ENCODE results near the gene COL28A1.

The COL28A1 gene

DNA sequence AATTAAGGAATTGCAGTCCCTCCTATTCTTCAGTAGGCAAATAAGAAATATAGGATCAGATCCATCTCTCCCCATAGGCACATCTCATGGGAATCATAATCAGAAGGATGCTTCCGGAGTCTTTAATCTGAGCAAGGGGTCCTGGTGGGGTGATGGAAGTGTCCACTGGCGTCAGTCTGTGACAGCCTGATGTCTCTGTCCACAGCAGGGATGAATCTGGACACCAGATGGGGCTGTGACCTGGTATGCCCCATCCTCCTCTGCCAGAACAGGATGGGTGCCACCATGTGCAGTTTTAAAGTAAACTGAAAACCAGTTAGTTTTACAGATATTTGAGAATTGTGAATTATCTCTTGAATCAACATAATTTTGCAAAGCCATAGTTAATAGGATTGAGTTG is 204.7 kb downstream of the COL28A1 start:
- DNase-seq: no peak

DNA sequence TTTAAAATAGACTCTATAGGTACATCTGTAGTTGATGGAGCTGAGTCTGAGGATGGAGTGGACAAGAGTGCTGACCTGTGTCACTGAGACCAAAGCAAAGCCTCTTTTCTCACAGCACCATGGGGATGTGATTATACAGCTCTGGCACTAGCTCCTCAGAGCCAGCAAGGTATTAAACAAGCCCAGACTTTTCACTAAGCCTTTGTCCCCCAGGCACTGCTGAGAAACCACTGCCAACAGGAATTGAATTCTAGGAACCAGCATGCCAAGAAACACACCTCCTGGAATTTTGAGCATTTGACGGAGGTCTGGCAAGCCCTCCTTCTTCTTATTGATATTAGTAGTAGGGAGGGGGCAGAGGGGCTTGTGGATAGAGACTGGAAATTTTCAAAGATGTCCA is 206.3 kb downstream of the COL28A1 start:
- DNase-seq: no peak

DNA sequence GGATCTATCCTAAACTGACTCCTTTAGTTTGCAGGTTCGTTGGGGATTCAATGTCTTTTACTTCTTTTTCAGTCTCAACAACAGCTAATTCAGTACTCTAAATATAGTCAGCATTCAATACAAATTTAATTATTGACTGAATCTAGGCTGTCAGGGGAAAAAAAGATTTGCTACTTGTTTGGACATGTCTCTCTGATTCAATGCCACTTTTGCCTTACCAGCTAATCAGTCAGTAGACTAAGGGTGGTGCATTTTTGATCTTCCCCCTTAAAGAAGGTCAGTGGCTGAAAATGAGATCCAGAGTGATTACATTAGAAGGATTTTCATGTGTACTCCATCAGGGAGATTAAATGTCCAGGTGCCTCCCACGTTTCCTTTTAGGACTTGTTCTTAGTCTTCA is 208.2 kb downstream of the COL28A1 start:
- DNase-seq: no peak

DNA sequence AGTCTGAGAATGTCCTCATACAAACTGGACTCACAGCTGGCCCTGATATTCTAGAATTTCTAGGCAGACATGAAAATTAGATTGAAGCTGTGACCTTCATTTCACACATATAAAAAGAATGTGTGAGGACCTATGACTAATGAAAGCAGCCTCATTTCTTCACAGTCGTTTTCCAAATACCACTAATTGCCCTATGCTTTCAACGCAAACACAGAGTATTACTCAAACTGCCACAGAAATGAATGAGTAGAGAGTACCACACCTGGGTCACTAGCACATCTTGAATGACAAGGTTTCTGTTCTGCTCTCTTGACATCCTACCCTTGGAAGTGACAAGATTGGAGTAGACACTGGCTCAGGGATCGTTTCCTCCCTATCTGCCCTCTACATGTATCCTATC is 211.0 kb downstream of the COL28A1 start:
- no peak for DNase-seq

DNA sequence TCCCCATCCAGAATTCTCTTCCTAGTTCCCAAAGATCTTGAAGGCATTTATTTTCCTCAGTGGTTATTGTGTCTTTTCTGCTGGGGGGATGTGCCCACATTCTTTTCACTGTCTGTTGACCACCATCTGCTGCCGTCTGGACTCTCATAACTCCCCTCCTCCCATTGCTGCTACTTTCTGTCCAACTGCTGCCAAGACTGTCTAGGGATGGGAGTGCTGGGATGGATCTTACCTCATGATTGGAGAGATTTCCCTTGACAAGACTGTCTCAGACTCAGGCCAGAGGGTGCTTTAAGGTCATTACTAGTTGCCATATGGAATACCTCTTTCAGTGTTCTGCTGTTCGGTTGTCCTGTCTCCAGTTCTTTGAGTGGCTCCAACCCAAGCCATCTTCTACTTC is 211.8 kb downstream of the COL28A1 start:
- no peak for DNase-seq

DNA sequence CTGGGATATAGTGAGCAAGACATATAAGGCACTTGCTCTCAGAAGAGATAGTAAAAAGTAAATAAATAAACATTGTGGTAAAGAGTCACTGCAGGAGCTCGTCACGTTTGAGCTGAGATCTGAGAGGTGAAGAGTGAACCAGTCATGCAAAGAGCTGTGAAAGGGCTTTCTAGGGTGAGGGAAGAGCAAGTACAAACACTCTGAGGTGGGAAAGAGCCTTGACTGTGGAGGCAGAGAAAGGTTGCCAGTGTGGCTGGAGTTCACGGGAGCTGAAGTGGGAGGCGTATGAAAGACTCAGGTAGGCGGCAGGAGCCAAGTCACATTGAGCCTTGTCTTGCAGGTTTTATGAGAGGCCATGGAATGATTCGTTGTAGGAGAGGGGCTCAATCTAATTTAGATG is 212.3 kb downstream of the COL28A1 start:
- no peak for DNase-seq

DNA sequence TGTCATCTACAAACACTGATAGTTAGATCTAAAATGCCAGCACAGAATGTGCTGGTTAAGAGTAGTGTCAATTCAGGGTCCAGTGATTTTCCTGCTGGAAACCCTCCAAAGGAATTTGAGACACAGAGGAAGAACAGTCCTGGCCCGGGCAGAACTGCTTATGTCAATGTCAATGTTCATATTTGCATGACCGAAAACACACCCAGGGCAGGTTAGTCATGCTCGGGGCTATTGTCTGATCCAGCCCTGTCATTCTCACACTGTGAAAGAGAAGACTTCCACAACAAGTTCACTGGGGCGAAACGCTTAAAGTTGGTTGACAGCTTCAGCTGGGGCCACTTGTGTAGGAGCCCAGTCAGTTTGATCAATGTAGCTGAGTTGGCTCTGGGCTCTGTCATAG is 214.0 kb downstream of the COL28A1 start:
- DNase-seq: no peak

DNA sequence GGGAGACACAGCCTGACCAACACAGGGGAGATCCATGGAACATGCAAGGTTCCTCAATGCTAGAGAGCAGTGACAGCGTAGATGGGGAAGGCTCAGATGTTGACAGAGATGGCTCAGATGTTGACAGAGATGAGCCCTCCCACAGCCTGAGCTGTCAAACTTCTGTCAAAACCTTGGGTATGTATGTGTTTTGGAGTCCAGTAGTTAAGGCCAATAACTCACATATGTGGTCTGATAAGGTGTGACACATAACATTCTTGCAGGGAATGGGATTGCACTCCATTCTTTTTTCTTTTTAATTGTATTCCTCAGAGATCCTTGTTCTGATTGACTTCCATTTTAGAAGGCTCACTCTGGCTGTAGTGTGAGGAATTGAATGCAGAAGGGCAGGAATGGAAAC is 217.1 kb downstream of the COL28A1 start:
- DNase-seq: no peak

DNA sequence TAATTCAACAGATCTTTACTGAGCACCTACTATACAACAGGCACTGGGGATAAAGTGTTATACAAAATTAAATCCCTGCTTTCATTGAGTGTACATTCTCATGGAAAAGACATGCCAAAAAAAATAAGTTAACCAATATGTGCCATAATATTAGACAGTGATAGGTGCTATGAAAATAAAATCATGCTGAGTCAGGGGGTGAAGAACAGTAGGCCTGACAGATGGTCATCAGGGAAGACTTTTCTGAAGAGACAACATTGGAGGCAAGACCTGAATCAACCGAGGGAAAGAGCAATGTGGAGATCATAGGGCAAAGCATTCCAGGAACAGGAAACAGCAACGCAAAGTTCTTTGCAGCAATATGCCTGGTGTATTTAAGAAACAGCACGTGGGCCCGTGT is 217.8 kb downstream of the COL28A1 start:
- DNase-seq: no peak

DNA sequence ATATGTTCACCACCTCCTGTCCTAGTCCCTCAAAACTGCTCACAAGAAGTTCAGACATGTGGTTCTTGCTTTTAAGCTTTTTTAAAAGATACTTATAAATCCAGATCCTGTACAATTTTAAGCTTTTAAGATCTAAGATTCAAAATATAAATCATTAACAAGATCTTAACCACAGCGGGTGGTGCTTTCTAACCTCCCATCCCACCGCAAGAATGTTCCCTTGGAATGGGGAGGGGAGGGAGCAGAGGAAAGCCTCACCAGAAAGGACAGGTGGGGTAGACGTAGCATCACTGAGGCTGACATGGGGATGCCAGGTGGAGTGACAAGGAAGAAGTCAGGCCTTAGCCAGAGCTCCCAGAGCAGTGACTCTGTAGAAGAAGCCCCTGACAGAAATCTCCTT is 219.8 kb downstream of the COL28A1 start:
- no peak for DNase-seq

DNA sequence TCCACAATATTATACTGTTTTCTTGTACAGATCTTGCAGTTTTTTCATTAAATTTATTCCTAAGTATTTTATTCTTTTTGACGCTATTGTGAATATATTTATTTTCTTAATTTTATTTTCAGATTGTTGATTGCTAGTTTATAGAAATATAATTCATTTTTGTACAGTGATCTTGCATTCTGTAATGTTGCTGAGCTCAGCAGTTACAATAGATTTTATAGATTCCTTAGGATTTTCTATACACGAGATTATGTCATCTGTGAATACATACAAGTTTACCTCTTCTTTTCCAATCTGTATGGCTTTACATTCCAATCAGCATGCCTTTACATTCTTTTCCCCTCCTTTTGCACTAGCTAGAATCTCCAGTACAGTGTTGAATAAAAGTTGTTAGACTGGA is 223.3 kb downstream of the COL28A1 start:
- no peak for DNase-seq

DNA sequence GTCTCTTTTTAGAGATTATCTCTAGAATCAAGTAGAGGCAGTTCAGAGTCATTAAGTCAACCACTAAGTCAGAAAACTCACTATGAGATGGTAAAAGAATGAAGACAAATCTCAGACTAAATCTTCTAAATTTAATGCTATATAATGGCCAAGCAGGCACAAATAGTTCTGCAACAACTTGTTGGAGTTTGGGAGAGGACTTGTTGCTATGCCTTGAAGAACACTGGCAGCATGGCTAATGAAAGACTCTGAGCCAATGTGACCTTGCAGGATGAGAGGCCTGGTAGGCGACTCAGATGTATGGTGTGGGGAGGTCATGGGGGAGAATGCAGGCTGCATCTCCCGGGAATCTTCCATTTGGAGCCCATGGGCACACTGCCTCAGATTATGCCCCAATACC is 224.7 kb downstream of the COL28A1 start:
- DNase-seq: no peak

DNA sequence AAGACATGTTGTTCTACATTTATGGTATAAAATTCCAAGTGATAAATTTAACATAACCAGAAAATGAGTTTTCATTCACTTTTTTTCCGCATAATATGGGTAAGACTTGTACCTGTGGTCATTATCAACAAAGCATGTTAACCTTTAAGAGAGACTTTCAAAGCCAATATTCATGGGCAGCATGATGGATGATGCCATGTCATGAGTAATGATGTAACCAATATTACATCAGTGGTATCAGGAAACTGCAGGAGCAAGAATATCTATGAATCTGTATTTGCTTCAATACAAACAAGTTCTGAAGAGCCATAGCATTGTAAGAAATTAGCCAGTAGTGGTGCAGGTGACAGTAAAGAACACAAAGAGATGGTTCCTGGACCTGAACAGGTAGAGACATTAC is 226.5 kb downstream of the COL28A1 start:
- DNase-seq: no peak

Measured in fibroblast of skin of back (primary cell).